IPS DF 4.7 (cell line): ENCODE measurements around the gene RPS27A.
A peak's percentile ranks its signal among the peaks of the same experiment; 100 is the strongest.
"Not testable (repeated sequence)": the region's sequence is repeated elsewhere in the genome, so short reads cannot be mapped to it uniquely, and the experiment has no call there.

Experiments used
- DNase-seq: peaks from one replicate; pipeline ENCODE4 v3.0.0-alpha.2; 2013; ENCODE audit warnings: low spot score; ENCODE audit errors: extremely low read depth

Gene RPS27A

DNA sequence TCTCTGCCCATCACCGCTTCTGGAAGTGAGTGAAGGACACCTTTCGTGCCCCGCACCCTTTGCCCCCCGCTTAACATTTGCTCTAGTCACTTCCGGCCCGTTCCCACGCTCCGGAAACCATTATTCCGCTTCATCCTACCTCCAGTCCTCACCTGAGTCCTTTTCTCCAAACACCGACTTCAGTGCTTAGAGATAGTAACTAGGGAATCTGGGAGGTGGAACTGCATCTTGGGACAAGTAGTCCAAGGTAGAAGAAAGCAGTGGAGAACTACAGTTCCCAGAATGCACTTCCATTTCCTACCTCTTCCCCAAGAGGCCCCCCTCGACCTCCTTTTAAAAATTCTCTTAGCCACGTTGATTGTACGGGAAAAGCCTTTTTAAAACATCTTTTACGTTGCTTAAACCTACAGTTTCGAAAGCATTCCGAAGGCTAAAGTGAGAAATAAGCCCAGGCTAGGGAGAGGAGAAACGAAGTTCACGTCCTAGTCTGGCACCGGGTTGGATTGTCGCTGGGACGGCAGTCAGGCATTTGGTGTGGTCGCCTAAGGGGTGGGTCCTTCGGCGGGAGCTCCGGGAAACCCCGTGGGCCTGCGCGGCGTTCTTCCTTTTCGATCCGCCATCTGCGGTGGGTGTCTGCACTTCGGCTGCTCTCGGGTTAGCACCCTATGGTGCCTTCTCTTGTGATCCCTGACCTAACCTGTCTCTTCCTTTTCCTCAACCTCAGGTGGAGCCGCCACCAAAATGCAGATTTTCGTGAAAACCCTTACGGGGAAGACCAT, at the start of gene RPS27A, which contains the start of gene CLHC1:
RPS27A (plus strand) TSS at position 605 of the 779 bp plus-strand sequence; CDS start at position 742, 137 bp downstream.
CLHC1 (minus strand) TSS at position 210 of the 779 bp plus-strand sequence. CDS start 9,882 bp downstream, outside the sequence.
- DNase-seq, result peak; percentile 99

- not testable (repeated sequence) for DNase-seq
Observed at GRCh38 chr2:55186837-55187236, 45.7 kb upstream of the RPS27A start.

DNA sequence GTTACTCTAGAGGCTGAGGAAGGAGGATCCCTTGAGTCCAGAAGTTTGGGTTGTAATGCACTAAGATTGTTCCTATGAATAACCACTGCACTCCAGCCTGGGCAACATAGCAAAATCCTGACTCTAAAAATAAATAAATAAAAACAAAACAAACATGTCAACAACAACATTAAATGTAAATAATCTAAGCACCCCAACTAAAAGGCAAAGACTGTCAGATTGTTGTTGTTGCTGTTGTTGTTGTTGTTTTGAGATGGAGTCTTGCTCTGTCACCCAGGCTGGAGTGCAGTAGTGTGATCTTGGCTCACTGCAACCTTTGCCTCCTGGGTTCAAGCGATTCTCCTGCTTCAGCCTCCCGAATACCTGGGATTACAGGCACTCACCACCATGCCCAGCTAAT, 40.6 kb upstream of the RPS27A start:
- DNase-seq, result not testable (repeated sequence)

DNA sequence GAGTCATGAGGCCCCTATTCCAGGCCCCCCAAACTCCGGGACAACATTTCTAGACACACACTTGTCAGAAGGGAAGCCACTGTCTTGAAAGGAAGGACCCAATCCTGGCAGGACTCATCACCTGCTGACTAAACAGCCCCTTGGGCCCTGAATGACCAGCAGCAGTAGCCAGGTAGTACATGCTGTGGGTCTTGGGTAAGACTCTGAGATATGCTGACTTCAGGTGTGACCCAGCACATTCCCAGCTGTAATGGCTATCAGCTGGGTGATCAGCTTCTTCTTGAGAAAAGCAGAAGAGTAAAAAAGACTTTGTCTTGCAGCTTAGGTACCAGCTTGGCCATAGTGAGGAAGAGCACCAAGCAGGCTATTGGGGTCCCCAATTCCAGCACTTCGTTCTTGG, 36.0 kb upstream of the RPS27A start:
- no peak for DNase-seq

DNA sequence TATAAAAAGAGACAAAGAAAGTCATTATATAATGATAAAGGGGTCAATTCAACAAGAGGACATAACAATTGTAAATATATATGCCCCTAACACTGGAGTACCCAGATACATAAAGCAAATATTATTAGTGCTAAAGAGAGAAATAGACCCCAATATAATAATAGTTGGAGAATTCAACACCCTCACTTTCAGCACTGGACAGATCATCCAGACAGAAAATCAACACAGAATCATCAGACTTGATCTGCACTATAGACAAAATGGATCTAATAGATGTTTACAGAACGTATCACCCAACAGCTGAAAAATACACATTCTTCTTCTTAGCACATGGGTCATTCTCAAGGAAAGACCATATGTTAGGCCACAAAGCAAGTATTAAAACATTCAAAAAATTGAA, 32.1 kb upstream of the RPS27A start:
- no peak for DNase-seq

- DNase-seq, result no peak
Observed at GRCh38 chr2:55204536-55204935, 28.0 kb upstream of the RPS27A start.

- no peak for DNase-seq
Observed at GRCh38 chr2:55204950-55205349, 27.5 kb upstream of the RPS27A start.

DNA sequence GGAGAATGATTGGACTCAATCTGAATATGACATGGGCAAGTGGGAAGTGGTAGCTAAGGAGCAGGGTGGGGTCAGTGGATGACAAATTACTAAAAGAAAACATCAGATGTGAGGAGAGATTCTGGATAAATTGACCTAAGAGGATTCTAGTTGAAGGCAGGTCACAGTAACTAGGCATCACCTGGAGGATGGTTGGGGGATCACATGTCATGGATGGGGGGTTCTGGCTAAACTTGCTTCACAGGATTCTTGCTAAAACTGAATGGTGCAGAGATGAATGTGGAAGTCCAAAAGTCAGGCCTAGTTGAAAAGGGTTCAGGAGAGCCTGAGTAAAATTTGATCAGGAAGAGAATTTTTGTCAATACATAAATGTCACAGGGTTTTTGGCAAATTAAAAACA, 18.7 kb upstream of the RPS27A start:
- no peak for DNase-seq

GRCh38 chr2:55223958-55224760, 8.3 kb upstream of the RPS27A start:
- DNase-seq, result no peak

DNA sequence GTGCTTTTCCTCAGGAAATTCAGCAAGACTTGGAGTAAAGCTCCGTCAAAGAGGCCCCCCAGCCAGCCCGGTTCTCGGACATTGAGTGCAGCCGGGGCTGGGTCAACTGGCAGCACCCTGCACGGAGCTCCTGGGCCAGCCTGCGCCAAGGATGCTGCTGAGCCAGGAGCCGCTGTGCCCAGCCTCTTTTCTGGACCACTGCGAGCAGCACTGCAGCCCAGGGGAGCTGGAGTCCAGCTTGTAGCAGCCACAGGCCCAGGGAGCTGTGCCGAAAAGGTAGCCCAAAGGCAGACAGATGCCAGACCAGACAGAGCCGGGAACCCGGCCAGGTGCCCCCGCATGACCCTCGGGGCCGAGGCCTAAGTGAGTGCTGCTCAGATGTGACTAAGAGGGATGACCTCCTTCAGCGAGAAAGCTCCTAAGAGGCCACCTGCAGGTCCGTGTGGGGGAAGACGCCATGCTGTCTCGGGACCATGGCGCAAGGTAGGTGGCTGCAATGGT, 7.7 kb upstream of the RPS27A start:
- DNase-seq, result no peak

DNA sequence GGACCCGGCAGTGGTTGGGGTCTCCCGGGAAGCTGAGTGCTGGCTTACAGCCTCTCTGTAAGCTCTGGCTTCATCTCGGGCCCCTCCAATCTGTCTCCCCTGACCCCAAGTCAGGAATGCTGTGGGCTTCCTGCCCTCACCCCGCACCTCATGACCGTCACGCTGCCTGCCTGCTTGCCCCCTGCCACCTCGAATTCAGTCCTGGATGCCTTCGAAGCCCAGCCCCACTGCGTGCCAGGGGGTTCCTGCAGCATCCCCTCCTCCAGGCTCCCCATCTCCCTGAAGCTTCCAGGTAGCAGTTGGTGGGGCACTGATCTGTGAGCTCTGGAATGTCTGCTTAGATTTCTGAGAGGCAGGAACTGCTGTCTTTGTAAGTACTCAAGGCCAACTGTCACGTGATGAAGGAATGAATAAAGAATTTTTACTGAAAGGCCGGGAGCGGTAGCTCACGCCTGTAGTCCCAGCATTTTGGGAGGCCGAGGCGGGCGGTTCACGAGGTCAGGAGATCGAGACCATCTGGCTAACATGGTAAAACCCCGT, 6.9 kb upstream of the RPS27A start:
- DNase-seq, result no peak

DNA sequence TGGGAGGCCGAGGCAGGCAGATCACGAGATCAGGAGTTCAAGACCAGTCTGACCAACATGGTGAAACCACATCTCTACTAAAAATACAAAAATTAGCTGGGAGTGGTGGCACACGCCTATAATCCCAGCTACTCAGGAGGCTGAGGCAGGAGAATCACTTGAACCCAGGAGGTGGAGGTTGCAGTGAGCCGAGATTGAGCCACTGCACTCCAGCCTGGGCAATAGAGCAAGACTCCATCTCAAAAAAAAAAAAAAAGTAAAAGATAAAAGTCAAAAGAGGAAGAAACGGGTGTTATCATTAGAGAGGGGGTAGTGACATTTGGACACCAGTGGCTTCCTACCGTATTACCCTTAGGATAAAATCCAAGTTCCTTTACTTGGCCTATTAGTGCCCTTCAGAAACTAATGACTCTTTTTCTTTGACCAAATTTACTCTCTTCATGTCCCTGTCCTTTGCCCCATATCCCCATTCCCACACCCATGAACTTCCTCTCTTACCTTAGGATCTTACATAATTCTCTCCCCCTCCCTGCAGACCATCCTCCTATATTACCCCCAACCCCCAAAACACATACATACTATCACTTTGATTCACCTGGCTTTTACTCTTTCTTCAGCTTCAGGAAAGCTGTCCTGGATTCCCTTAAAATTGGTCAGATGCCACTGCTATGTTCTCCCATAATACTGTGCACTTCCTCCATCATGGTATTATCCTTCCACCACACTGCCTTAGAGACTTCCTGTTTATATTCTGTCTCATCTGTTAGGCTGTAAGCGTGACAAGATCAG, 4.9 kb upstream of the RPS27A start:
- not testable (repeated sequence) for DNase-seq

DNA sequence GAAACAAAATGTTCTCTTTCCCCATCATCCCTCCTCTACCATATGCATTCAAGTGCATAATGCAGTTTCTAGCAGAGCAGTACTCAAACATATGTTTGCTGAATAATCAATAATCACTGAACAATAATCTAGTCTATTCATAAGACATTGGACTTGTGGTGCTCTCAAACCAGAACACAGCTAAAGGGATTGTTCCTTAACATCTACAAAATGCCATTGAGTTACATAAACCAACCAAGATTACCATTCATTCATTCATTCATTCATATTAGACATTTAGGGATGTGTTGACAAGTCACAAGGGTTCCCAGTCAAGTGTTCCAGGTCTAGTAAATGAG, 4.3 kb upstream of the RPS27A start:
- DNase-seq, result no peak

GRCh38 chr2:55229221-55229620, 3.3 kb upstream of the RPS27A start:
- DNase-seq, result no peak

- no peak for DNase-seq
Observed at GRCh38 chr2:55230551-55230950, 1.9 kb upstream of the RPS27A start.

GRCh38 chr2:55231546-55232083, 873 bp upstream of the RPS27A start:
- no peak for DNase-seq

- no peak for DNase-seq
Observed at GRCh38 chr2:55232863-55233657, 572 bp downstream of the RPS27A start.

- no peak for DNase-seq
Observed at GRCh38 chr2:55233658-55233940, 1.1 kb downstream of the RPS27A start.

DNA sequence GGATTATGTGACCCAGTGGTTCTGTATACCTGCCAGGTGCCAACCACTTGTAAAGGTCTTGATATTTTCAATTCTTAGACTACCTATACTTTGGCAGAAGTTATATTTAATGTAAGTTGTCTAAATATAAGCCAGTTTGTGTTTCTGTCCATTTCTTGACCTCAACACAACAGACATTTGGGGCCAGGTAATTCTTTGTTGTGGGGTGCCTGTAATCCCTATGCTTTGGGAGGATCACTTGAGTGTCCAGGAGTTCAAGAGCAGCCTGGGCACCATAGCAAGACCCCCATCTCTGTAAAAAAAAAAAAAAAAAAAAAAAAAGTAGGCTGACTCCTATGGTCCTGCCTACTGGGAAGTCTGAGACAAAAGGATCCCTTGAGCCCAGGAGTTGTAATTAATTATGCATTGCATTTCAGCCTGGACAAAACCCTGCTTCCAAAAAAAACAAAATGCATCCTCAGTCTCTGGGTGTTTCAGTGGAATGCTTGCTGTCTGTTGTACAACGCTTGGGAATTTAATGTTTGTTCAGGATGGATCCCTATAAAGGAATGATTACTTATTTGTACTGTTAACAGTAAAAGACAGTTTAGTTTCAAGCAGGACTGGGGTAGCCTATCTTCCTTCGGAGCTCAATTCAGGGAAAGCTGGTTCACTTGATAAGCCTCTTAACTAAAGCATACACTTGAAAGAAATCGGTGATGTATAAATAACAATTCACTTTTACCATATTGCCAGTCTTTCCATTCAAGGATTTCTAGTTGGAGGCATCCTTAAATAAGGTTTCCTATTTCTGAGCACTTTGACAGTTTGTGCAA, 3.4 kb downstream of the RPS27A start:
- DNase-seq, result no peak
